Gastrocnemius medialis (tissue), 4 donors: ENCODE measurements around the gene SEMA6C.

Source experiments
- POLR2A ChIP-seq, 2 donors: fragments of 450-650 bp; IDR thresholded peaks; one replicate each; pipeline ENCODE4 v1.6.1; 2017; ENCODE audit warnings: antibody characterized with exemption in 2 of 2, mild to moderate bottlenecking in 2 of 2, moderate library complexity in 2 of 2
- TF ChIP-seq, protein P1 (sequence below), 5 experiments: fragments of 450-650 bp in 3 of 5; fragments of 200-600 bp in 2 of 5; sonication (generic) in 2 of 5; IDR thresholded peaks in 4 of 5; conservative IDR thresholded peaks in 1 of 5; 1 replicate in 4 of 5; 2 replicates in 1 of 5; pipeline ENCODE4 v1.5.1; 2016 to 2019; ENCODE audit warnings: antibody characterized with exemption in 5 of 5, mild to moderate bottlenecking in 3 of 5, moderate library complexity in 3 of 5

- TF ChIP-seq, protein P1, sequence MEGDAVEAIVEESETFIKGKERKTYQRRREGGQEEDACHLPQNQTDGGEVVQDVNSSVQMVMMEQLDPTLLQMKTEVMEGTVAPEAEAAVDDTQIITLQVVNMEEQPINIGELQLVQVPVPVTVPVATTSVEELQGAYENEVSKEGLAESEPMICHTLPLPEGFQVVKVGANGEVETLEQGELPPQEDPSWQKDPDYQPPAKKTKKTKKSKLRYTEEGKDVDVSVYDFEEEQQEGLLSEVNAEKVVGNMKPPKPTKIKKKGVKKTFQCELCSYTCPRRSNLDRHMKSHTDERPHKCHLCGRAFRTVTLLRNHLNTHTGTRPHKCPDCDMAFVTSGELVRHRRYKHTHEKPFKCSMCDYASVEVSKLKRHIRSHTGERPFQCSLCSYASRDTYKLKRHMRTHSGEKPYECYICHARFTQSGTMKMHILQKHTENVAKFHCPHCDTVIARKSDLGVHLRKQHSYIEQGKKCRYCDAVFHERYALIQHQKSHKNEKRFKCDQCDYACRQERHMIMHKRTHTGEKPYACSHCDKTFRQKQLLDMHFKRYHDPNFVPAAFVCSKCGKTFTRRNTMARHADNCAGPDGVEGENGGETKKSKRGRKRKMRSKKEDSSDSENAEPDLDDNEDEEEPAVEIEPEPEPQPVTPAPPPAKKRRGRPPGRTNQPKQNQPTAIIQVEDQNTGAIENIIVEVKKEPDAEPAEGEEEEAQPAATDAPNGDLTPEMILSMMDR (IDR thresholded peaks at IDR 0.05 in 4 of 5, conservative IDR thresholded peaks at IDR 0.05 in 1 of 5): no peak
- no peak for TF ChIP-seq POLR2A (IDR thresholded peaks at IDR 0.05)
These were observed 8.6 kb downstream of the SEMA6C start for GRCh38 chr1:151137789-151138188.
